SK-N-SH (cell line): ENCODE results near the gene PARD3B. TPM values are rescaled to one million over a fixed set of nuclear protein-coding genes. Genes with fewer than 3 reads are reported as not detected.

Experiments used
- CTCF ChIA-PET: fragments of 300-600, 350-600 bp; formaldehyde crosslinking; extraction: SDS; loops from one replicate; lab custom pipeline; 2021; lab: Yijun Ruan, JAX
- POLR2A ChIA-PET: fragments of 350-600 bp; sonication (Branson Sonifier 250); formaldehyde crosslinking; extraction: SDS; loops from one replicate; lab custom pipeline; 2020; ENCODE audit warnings: antibody characterized with exemption, inconsistent platforms; lab: Yijun Ruan, JAX
- DNase-seq: peaks from one replicate; pipeline ENCODE4 v3.0.0; 2012
- H2AFZ ChIP-seq: fragments of 200-600 bp; sonication (generic); 2 replicates; pipeline ENCODE4 v1.8.1; 2016; ENCODE audit warnings: antibody characterized with exemption, mild to moderate bottlenecking, low read depth
- H3F3A ChIP-seq: fragments of 200-600 bp; sonication (generic); replicated peaks from 2 replicates; pipeline ENCODE3; 2016; ENCODE audit warnings: antibody characterized with exemption, mild to moderate bottlenecking; ENCODE audit not compliant: insufficient read depth
- H3K27ac ChIP-seq, 2 experiments: fragments of 200-500 bp in 1 of 2; fragments of 200-600 bp in 1 of 2; sonication (Bioruptor generic) in 1 of 2; sonication (generic), shearing (Covaris generic) in 1 of 2; 2 replicates each; pipeline versions ENCODE4 v1.5.1 to v1.6.1; 2014 to 2016; ENCODE audit warnings: low read depth in 2 of 2, inconsistent platforms in 1 of 2, low read length in 1 of 2, mild to moderate bottlenecking in 1 of 2, mixed read lengths in 1 of 2
- H3K27me3 ChIP-seq: fragments of 200-600 bp; sonication (generic), shearing (Covaris generic); 2 replicates; pipeline ENCODE4 v1.6.1; 2016; ENCODE audit warnings: mixed run types; ENCODE audit not compliant: insufficient read depth
- H3K36me3 ChIP-seq, 2 experiments: fragments of 200-500 bp in 1 of 2; fragments of 200-600 bp in 1 of 2; sonication (Bioruptor generic) in 1 of 2; sonication (generic) in 1 of 2; replicated peaks in 1 of 2; 2 replicates each; pipeline versions ENCODE3 to v1.5.1; 2014 to 2016; ENCODE audit warnings: low read length in 1 of 2, mild to moderate bottlenecking in 1 of 2; ENCODE audit not compliant: insufficient read depth in 2 of 2, control insufficient read depth in 1 of 2
- H3K4me1 ChIP-seq, 2 experiments: fragments of 200-500 bp in 1 of 2; fragments of 200-600 bp in 1 of 2; sonication (Bioruptor generic) in 1 of 2; sonication (generic), shearing (Covaris generic) in 1 of 2; 2 replicates each; pipeline versions ENCODE4 v1.5.1 to v1.6.1; 2014 to 2016; ENCODE audit warnings: low read depth in 1 of 2, low read length in 1 of 2, mixed run types in 1 of 2; ENCODE audit not compliant: insufficient read depth in 2 of 2, control insufficient read depth in 1 of 2
- H3K4me2 ChIP-seq: fragments of 200-600 bp; sonication (generic), shearing (Covaris generic); 2 replicates; pipeline ENCODE4 v1.6.1; 2017; ENCODE audit warnings: mixed run types
- H3K4me3 ChIP-seq, 2 experiments: fragments of 200-500 bp in 1 of 2; fragments of 200-600 bp in 1 of 2; sonication (Bioruptor generic) in 1 of 2; sonication (generic), shearing (Covaris generic) in 1 of 2; 2 replicates each; pipeline versions ENCODE4 v1.5.1 to v1.8.1; 2014 to 2016; ENCODE audit warnings: low read depth in 2 of 2, inconsistent platforms in 1 of 2, low read length in 1 of 2, mild to moderate bottlenecking in 1 of 2, mixed read lengths in 1 of 2, moderate library complexity in 1 of 2
- H3K79me2 ChIP-seq: fragments of 200-600 bp; sonication (generic); 2 replicates; pipeline ENCODE4 v1.8.1; 2017; ENCODE audit warnings: mild to moderate bottlenecking; ENCODE audit not compliant: insufficient read depth
- H3K9ac ChIP-seq: fragments of 200-600 bp; sonication (generic); 2 replicates; pipeline ENCODE4 v1.6.1; 2017; ENCODE audit warnings: mixed run types
- H3K9me2 ChIP-seq: fragments of 200-600 bp; sonication (generic); 2 replicates; pipeline ENCODE4 v1.6.1; 2017; ENCODE audit warnings: mixed run types
- H3K9me3 ChIP-seq: fragments of 200-600 bp; sonication (generic); 2 replicates; pipeline ENCODE4 v1.6.1; 2017; ENCODE audit warnings: mixed run types, mild to moderate bottlenecking, moderate library complexity
- H4K20me1 ChIP-seq: fragments of 200-600 bp; sonication (generic); 2 replicates; pipeline ENCODE4 v1.6.1; 2017; ENCODE audit warnings: mild to moderate bottlenecking, mixed run types; ENCODE audit not compliant: insufficient read depth
- CHD2 ChIP-seq: fragments of 150-350 bp; IDR thresholded peaks from 2 replicates; pipeline ENCODE4 v1.6.1; 2018; ENCODE audit warnings: low read length; ENCODE audit not compliant: partially characterized antibody
- EZH2phosphoT487 ChIP-seq: fragments of 200-600 bp; sonication (generic); IDR thresholded peaks from 2 replicates; pipeline ENCODE4 v1.6.1; 2017; ENCODE audit warnings: low read depth, mixed run types, mild to moderate bottlenecking, antibody characterized with exemption, moderate library complexity, borderline replicate concordance
- FOXJ3 ChIP-seq: sonication (generic); formaldehyde crosslinking; IDR thresholded peaks from 2 replicates; pipeline ENCODE4 v1.5.1; 2020; ENCODE audit warnings: mild to moderate bottlenecking, missing genetic modification reagents
- GABPA ChIP-seq: IDR thresholded peaks from 2 replicates; pipeline ENCODE4 v1.4.0; 2012; ENCODE audit warnings: low read depth, mild to moderate bottlenecking
- NRF1 ChIP-seq: IDR thresholded peaks from 2 replicates; pipeline ENCODE4 v1.6.1; 2012; ENCODE audit warnings: low read depth, mild to moderate bottlenecking, low read length
- POLR2AphosphoS5 ChIP-seq: IDR thresholded peaks from 2 replicates; pipeline ENCODE4 v1.6.1; 2012; ENCODE audit warnings: low read depth, low read length
- RAD21 ChIP-seq: IDR thresholded peaks from 2 replicates; pipeline ENCODE4 v1.6.1; 2012; ENCODE audit warnings: mild to moderate bottlenecking, low read length
- RCOR1 ChIP-seq: fragments of 150-350 bp; IDR thresholded peaks from 2 replicates; pipeline ENCODE4 v1.6.1; 2017; ENCODE audit warnings: antibody characterized with exemption, low read length
- RFX5 ChIP-seq: IDR thresholded peaks from 2 replicates; pipeline ENCODE4 v1.6.1; 2012; ENCODE audit warnings: mild to moderate bottlenecking, improper control_type of control experiment, low read length
- RXRA ChIP-seq: IDR thresholded peaks from 2 replicates; pipeline ENCODE4 v1.4.0; 2012; ENCODE audit warnings: low read depth, mild to moderate bottlenecking, borderline replicate concordance
- SIN3A ChIP-seq: IDR thresholded peaks from 2 replicates; pipeline ENCODE4 v1.6.1; 2012; ENCODE audit warnings: low read depth, mild to moderate bottlenecking, low read length, moderate library complexity, borderline replicate concordance
- SMC3 ChIP-seq: IDR thresholded peaks from 2 replicates; pipeline ENCODE4 v1.6.1; 2012; ENCODE audit warnings: low read depth, low read length, improper control_type of control experiment
- WGBS: methylation state at CpG from one replicate; pipeline ENCODE4 v1.1.6; 2017; ENCODE audit warnings: low lambda C conversion rate; 5-methylcytosine and 5-hydroxymethylcytosine counted together
- polyA plus RNA-seq, 3 experiments: library from polyadenylated mRNA; depleted of rRNA; stranded (reverse); fragments of >200 nt; gene quantifications; 2 replicates each; pipeline ENCODE4 v1.2.3, GENCODE V29; 2012
- TF ChIP-seq, protein P1 (sequence below): IDR thresholded peaks from 2 replicates; pipeline ENCODE4 v1.4.0; 2012; ENCODE audit warnings: low read depth, borderline replicate concordance

PARD3B gene
- polyA plus RNA-seq, 1 of the 3 experiments (the other 2 are of a cell fraction) = 0.87 TPM

DNA sequence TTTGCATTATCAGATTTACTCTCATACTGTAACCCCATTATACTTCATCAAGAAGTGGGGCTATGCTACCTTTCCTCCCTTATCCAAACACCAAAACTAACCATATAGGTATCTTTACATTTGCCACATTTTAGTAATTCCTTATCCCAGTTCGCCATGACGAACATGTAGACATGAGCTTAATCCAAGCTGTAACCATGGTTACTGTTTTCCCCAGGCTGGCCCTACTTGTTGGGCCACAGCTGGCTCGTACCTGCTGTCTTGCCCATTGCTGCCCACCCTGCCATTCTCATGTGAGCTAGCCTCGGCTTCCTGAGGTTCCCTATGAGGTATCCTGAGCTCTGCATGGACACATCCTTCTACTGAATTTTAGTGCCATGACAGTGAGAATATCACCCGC lies 117.7 kb downstream of the PARD3B start:
- CTCF ChIA-PET = interaction anchor here (0.9 kb wide), 1 partner anchor 8 kb away, joined by 3 read pairs; no protein-coding TSS in a partner anchor
- no peaks in the 10 kb centered on the region for H3K9me3 ChIP-seq
- no peaks in the 10 kb centered on the region for H3K79me2 ChIP-seq
- no peak overlapping the region for H2AFZ ChIP-seq
- H3K36me3 ChIP-seq = no peaks in the 10 kb centered on the region
- no peak overlapping the region for H3K4me2 ChIP-seq
- no peaks in the 10 kb centered on the region for H4K20me1 ChIP-seq
- WGBS = 94% methylated on average over 5 of the region's 5 CpGs
- DNase-seq = no peak
- no peak overlapping the region for H3K9ac ChIP-seq
- H3K4me1 ChIP-seq = peaks cover 0 to 10% of the 10 kb centered on the region in 2 experiments; a peak in 2 of 4 replicates
- no peak overlapping the region for H3K27ac ChIP-seq
- POLR2A ChIA-PET = no interaction called here
- H3F3A ChIP-seq = no peaks in the 10 kb centered on the region
- H3K4me3 ChIP-seq = no peak overlapping the region
- no peak for TF ChIP-seq GABPA
- no peak for TF ChIP-seq RAD21
- no peak for TF ChIP-seq CHD2
- TF ChIP-seq FOXJ3 (CRISPR knock-in tag) = no peak
- TF ChIP-seq RXRA = no peak
- no peak for TF ChIP-seq NRF1
- no peak for TF ChIP-seq SMC3
- TF ChIP-seq, all 33 proteins: peak for 0
- Histone ChIP-seq H3K9me2 (no peaks in the 10 kb centered on the region), H3K27me3 (no peaks in the 10 kb centered on the region)

DNA sequence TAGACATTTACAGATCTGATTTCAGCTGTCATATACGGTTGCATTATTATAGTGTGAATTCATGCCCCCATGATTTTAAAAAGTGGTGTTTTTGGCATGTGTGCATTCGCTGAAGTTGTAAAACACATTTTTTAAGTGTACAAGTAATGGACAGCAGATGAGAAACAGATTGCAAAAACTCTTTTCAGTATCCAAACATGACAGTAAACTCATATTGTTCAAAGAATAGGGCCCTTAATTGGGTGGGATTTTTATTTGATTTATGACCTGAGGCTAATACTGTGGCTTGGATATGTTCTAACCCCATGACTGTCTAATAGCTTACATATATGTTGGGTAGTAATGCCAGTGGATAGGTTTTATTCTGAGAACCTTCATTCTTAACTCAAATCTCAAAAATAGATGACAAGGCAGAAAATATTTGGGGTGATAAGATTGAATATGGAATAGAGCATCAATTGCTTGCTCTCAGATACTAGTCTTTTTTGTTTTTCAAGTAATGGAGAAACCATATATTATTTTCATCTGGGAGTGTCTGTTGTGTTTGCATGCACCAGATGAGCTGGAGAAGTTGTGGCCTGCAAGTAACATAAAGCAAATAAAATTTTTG lies 118.6 kb downstream of the PARD3B start:
- no peaks in the 10 kb centered on the region for H3K79me2 ChIP-seq
- H3K4me3 ChIP-seq = no peak overlapping the region
- no peaks in the 10 kb centered on the region for H3K9me3 ChIP-seq
- peaks cover 0 to 10% of the 10 kb centered on the region in 2 experiments; a peak in 2 of 4 replicates for H3K4me1 ChIP-seq
- CTCF ChIA-PET = interaction anchor here (0.9 kb wide), 1 partner anchor 9 kb away, joined by 3 read pairs; no protein-coding TSS in a partner anchor
- H4K20me1 ChIP-seq = no peaks in the 10 kb centered on the region
- no peak overlapping the region for H2AFZ ChIP-seq
- peak overlapping the region in 1 of 2 experiments; percentile 65; a peak in 1 of 4 replicates for H3K27ac ChIP-seq
- no peaks in the 10 kb centered on the region for H3K9me2 ChIP-seq
- H3F3A ChIP-seq = no peaks in the 10 kb centered on the region
- H3K36me3 ChIP-seq = no peaks in the 10 kb centered on the region
- H3K9ac ChIP-seq = no peak overlapping the region
- 93% methylated on average over 2 of the region's 2 CpGs for WGBS
- no peaks in the 10 kb centered on the region for H3K27me3 ChIP-seq
- no peak overlapping the region for H3K4me2 ChIP-seq
- TF ChIP-seq EZH2phosphoT487 (no peak), CHD2 (no peak), POLR2AphosphoS5 (no peak), RFX5 (no peak)
- no peak for DNase-seq
- POLR2A ChIA-PET = no interaction called here

DNA sequence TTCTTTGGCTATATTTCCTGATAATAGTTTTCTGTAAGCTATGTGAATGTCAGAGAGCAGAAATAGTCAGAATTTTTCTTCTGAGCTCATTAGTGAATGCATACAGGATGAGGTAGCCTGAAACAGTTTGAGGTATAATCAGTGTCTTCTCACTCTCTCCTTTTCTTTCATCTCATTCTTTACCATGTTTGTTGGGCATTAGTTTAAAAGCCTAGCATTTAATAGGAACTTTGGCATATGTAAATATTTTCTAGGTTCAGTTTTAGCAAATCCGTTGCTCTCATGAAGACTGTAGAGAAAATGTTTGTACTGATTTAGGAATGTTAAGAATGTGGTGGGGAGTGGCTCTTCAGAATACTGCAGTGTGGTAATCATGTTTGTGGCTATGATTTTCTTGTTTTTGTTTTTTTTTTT lies 119.4 kb downstream of the PARD3B start:
- ChIA-PET CTCF (no interaction called here), POLR2A (no interaction called here)
- no peak for DNase-seq

More for the DNA sequence above, 119.4 kb downstream of the PARD3B start:
- Histone ChIP-seq H3K4me1 (peaks cover 0 to 10% of the 10 kb centered on the region in 2 experiments; a peak in 2 of 4 replicates), H3K9me2 (no peaks in the 10 kb centered on the region), H3K4me3 (no peak overlapping the region), H4K20me1 (no peaks in the 10 kb centered on the region), H2AFZ (0 out of 2 replicates have a peak overlapping the region, but pooled peaks have one; percentile 23), H3K36me3 (no peaks in the 10 kb centered on the region), H3K27me3 (no peaks in the 10 kb centered on the region), H3F3A (no peaks in the 10 kb centered on the region), H3K9ac (no peak overlapping the region; the same call in 1 of the 2 replicates), H3K9me3 (no peaks in the 10 kb centered on the region), H3K4me2 (peak overlapping the region; percentile 58), H3K27ac (peak overlapping the region; percentile 37 to 65; a peak in 2 of 4 replicates), H3K79me2 (no peaks in the 10 kb centered on the region)
- TF ChIP-seq RXRA = no peak
- no peak for TF ChIP-seq SIN3A
- no peak for TF ChIP-seq RCOR1
- TF ChIP-seq, protein P1, sequence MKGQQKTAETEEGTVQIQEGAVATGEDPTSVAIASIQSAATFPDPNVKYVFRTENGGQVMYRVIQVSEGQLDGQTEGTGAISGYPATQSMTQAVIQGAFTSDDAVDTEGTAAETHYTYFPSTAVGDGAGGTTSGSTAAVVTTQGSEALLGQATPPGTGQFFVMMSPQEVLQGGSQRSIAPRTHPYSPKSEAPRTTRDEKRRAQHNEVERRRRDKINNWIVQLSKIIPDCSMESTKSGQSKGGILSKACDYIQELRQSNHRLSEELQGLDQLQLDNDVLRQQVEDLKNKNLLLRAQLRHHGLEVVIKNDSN = no peak
- 13% methylated on average over 1 of the region's 1 CpG for WGBS
